Dermis microvascular lymphatic vessel endothelial cell (primary cell): ENCODE measurements around the gene NATD1. TPM values are rescaled to one million over a fixed set of nuclear protein-coding genes. Genes with fewer than 3 reads are reported as not detected.
"Not testable (repeated sequence)": the region's sequence is repeated elsewhere in the genome, so short reads cannot be mapped to it uniquely, and the experiment has no call there.

Source experiments
- DNase-seq, 2 donors: peaks; one replicate each; pipeline versions ENCODE4 v3.0.0 to v3.0.0-alpha.2; 2010; ENCODE audit warnings: low read depth in 2 of 2
- total RNA-seq: library from RNA; depleted of rRNA; stranded (reverse); fragments of >200 nt; gene quantifications from 2 replicates; pipeline ENCODE4 v1.2.1, GENCODE V29; 2014

Gene NATD1
- total RNA-seq, 1 donor from 2014 or later = 1.9 TPM

DNA sequence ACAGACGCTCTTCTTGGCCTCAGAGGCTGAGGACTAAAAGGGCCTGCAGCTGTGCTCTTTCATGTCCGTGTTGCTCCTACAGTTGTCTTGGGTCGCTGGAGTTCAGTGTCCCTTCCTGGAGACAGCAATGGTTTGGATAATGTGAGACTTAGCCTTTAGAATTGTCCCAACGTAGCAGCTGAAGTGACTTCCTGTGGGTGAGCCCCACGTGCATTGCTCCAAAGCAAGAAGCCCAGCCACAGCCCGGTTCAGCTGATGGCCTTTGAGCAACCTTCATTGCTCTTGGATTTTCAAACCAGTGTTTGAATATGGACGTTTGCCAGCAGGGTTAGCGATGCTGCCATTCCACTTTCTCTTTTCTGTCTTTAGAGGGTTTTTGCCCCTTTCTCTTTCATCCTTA lies 59.0 kb downstream of the NATD1 start:
- DNase-seq = no peak

DNA sequence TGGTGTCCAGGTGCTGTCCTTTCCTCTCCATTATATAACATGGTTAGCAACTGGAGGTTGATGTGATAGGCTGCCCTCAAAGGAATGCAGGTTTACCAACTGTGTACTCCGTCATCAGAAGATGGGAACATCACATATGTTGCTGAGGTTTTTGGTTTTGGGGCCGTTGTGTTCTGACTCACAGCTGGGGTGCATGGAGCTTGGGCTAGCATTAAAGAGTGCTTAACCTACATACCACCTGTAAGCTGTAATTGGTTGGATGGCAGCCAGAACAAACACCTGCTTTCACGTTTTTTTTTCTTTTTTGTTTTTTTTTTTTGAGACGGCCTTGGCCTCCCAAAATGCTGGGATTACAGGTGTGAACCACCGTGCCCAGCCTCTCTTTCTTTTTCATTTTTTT lies 60.2 kb downstream of the NATD1 start:
- no peak for DNase-seq

DNA sequence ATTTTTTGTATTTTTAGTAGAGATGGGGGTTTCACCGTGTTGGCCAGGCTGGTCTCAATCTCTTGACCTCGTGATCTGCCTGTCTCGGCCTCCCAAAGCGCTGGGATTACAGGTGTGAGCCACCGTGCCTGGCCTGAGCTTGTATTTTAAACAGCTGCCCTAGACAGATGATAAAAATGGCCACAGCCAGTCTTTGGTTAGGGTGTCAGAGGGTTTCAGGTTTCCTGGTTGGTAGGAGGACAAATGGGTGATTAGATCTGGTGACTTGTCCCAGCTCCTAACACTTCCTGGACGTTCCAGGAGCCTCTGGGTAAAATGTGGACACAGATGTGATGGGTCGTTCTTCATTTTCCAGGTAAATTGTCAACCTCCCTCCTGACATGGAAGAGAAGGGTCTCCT lies 60.8 kb downstream of the NATD1 start:
- DNase-seq = not testable (repeated sequence)

DNA sequence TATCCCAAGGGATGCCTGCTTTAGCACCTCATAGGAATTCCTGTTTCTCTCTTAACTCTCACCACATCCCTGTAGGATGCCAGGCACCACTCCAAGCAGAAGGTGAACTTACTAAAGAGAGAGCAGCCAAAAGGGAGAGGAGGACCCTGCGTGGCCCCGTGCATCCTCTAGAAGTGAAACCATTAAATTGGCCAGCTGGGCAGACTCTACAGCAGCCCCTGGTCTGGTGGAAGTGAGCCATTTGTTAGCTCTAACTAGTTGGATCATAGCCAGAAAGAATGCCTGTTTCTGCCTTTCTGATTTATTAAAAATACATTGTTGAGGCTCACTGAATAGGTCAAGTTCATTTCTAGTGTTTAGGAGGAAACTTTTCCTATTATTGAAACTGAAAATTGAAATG lies 61.5 kb downstream of the NATD1 start:
- peak; percentile 30 to 66 for DNase-seq

DNA sequence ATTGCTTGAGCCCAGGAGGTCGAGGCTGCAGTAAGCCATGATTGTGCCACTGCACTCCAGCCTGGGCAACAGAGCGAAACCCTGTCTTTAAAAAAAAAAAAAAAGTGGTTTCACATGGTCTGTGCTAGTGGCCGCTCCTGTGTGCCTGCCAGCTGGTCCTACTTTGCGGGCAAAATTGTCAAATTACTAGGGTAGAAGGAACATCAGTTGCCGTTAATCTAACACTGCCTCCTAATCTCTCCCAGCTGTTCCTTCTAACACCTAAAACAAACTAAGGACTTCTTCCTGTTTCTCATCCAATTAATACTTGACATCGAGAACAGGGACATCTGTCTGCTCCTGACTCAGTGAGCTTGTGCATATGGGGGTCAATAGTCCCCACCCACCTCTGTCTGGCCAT lies 63.1 kb downstream of the NATD1 start:
- no peak for DNase-seq

DNA sequence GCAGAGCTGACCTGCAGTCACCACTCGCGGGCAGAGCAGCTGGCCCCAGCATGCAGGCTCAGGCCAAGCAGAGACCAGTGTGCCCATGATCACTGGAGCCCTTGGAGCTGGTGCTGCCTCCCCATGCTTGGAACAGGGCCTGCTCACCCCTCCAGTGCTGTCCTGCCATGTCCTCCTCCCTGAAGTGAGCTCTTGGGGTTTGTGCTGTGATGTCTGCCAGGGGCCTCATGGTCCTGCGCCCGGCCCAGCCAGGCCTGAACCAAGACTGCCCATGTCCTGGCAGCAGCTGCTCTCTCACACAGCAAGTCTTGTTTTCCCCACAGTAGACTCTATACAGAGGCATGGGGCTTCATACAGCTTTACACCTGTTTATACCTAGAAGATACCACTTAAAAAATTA lies 63.8 kb downstream of the NATD1 start:
- DNase-seq = no peak

Other genes with a start within 250 kb of the NATD1 start
- 181 and 266 TPM in 2 replicates for gene USP22, start 210.4 kb downstream of the NATD1 start, total RNA-seq
- gene DHRS7B, start 126.4 kb downstream of the NATD1 start, total RNA-seq = 14.4 and 17.2 TPM in 2 replicates
- 16.9 and 21.7 TPM in 2 replicates for gene TMEM11, start 39.2 kb downstream of the NATD1 start, total RNA-seq
- gene MAP2K3, start 31.3 kb upstream of the NATD1 start, total RNA-seq = 14.2 and 20.4 TPM in 2 replicates
- 0.25 and 0.26 TPM in 2 replicates for gene KCNJ12, start 122.9 kb upstream of the NATD1 start, total RNA-seq